Sigmoid colon (tissue), 4 donors: Measurements from ENCODE around the gene KCNQ5.

Source experiments
- POLR2A ChIP-seq, 2 donors: fragments of 450-650 bp; IDR thresholded peaks; one replicate each; pipeline ENCODE4 v1.6.1; 2016; ENCODE audit warnings: antibody characterized with exemption in 2 of 2, mild to moderate bottlenecking in 2 of 2, moderate library complexity in 2 of 2
- POLR2AphosphoS5 ChIP-seq, 4 donors: sonication (generic); formaldehyde crosslinking; IDR thresholded peaks; one replicate each; pipeline ENCODE4 v1.6.1; 2017; ENCODE audit warnings: antibody characterized with exemption in 4 of 4
- TF ChIP-seq, protein P1 (sequence below), 4 experiments: fragments of 450-650 bp in 3 of 4; fragments of 200-600 bp in 1 of 4; IDR thresholded peaks; one replicate each; pipeline ENCODE4 v1.5.1; 2016 to 2019; ENCODE audit warnings: antibody characterized with exemption in 4 of 4, mild to moderate bottlenecking in 3 of 4, moderate library complexity in 2 of 4

DNA sequence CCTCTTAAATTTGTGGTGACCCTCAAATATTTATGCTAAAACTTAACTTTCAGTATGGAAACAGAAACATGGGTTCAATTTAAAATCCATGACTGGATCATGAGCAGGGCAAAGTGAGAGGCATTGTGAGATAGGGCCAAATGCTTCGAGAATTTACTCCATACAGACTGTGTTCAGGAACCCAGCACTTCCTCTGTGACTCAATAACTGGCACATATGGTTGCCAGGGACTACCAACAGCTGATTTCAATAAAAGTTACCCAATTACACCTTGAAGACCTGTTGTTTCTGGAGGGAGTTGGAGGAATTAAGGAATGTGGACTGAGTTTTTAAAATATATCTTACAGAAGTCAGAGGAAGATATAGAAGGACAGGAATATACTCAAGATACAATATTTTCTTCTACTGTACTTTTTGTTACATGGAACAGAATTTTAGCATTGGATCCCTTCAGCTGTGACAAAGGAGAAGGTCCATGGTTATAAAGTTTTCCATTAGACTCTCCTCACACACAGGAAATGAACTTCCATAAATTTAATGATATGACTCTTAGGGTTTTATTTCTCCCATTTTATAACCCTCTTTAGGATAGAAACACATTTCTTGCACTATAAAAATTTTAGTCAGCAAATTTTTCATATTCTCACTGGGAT is 344.9 kb downstream of the KCNQ5 start:
- TF ChIP-seq, protein P1, sequence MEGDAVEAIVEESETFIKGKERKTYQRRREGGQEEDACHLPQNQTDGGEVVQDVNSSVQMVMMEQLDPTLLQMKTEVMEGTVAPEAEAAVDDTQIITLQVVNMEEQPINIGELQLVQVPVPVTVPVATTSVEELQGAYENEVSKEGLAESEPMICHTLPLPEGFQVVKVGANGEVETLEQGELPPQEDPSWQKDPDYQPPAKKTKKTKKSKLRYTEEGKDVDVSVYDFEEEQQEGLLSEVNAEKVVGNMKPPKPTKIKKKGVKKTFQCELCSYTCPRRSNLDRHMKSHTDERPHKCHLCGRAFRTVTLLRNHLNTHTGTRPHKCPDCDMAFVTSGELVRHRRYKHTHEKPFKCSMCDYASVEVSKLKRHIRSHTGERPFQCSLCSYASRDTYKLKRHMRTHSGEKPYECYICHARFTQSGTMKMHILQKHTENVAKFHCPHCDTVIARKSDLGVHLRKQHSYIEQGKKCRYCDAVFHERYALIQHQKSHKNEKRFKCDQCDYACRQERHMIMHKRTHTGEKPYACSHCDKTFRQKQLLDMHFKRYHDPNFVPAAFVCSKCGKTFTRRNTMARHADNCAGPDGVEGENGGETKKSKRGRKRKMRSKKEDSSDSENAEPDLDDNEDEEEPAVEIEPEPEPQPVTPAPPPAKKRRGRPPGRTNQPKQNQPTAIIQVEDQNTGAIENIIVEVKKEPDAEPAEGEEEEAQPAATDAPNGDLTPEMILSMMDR (IDR thresholded peaks at IDR 0.05) = no peak
- TF ChIP-seq POLR2AphosphoS5 (IDR thresholded peaks at IDR 0.05) (no peak), POLR2A (IDR thresholded peaks at IDR 0.05) (no peak)
